Activated B cell treated with CpG ODN at 0.5 μM for 24 hours (primary cell): ENCODE data around the gene ACTL6B. TPM values are rescaled to one million over a fixed set of nuclear protein-coding genes. Genes with fewer than 3 reads are reported as not detected.

Experiments used
- ATAC-seq: fragments of 200-7000 bp; cut with Tn5 transposase; one replicate; pipeline ENCODE4 v1.10.0; 2021; ENCODE audit warnings: low read depth, mild to moderate bottlenecking, moderate library complexity
- CTCF ChIA-PET: fragments of 350-600 bp; sonication (Branson Sonifier 250); formaldehyde crosslinking; loops from one replicate; lab custom pipeline; 2021; ENCODE audit warnings: antibody characterized with exemption; lab: Charles Lee
- POLR2A ChIA-PET: fragments of 350-600 bp; sonication (Branson Sonifier 250); formaldehyde crosslinking; loops from one replicate; lab custom pipeline; 2021; ENCODE audit warnings: antibody characterized with exemption; lab: Charles Lee
- DNase-seq: peaks from one replicate; pipeline ENCODE4 v3.0.0; 2022
- H3K27ac Mint-ChIP-seq: one replicate; pipeline ENCODE4 v1.8.0; 2020; ENCODE audit warnings: mixed read lengths
- H3K27me3 Mint-ChIP-seq: one replicate; pipeline ENCODE4 v1.8.0; 2021; ENCODE audit warnings: mixed read lengths
- H3K36me3 Mint-ChIP-seq: one replicate; pipeline ENCODE4 v1.8.0; 2021; ENCODE audit warnings: low read depth, mixed read lengths
- H3K4me1 Mint-ChIP-seq: one replicate; pipeline ENCODE4 v1.8.0; 2021; ENCODE audit warnings: mixed read lengths
- H3K4me3 Mint-ChIP-seq: one replicate; pipeline ENCODE4 v1.8.0; 2020; ENCODE audit warnings: mild to moderate bottlenecking, mixed read lengths
- H3K9me3 Mint-ChIP-seq: one replicate; pipeline ENCODE4 v1.8.0; 2020; ENCODE audit warnings: mixed read lengths
- intact Hi-C: fragments of 100-400 bp; cut with micrococcal nuclease; formaldehyde crosslinking; loops from one replicate; pipeline ENCODE4 v1.15.1; 2024
- total RNA-seq: library from RNA; stranded (reverse); gene quantifications from 2 replicates; pipeline ENCODE4 v1.2.3, GENCODE V29; 2022
- TF ChIP-seq, protein P1 (sequence below): fragments of 200-600 bp; IDR thresholded peaks from one replicate; pipeline ENCODE4 v1.8.0; 2022; ENCODE audit warnings: antibody characterized with exemption, mild to moderate bottlenecking

Gene ACTL6B
- total RNA-seq, 1 donor from 2014 or later: not detected

DNA sequence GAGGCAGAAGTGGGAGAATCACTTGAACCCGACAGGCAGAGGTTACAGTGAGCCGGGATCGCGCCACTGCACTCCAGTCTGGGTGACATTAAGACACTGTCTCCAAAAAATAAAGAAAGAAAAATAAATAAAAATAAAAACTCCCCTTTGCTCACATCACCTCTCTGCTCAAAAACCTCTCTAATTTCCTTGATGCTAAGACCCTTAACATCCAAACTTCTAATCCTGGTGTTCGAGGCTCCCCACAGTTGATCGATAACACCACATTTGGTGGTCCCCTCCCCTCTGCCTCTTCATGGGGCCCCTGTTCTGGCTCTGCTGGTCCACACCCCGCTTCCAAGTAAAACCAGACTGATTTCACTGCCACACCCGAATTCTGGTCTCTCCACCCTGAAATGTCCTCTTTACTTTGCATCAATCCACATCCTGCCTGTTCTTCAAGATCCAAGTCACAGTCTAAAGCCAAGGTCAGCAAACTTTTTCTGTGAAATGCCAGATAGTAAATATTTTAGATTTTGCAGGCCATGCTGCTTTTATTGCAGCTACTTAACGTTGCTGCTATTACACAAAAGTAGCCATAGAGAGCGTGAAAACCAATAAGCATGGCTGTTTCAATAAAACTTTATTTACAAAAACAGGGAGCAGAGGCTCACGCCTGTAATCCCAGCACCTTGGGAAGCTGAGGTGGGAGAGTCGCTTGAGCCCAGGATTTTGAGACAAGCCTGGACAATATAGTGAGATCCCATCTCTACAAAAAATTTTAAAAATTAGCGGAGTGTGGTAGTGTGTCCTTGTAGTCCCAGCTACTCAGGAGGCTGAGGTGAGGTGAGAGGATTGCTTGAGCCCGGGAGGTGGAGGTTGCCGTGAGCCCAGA, 32.1 kb downstream of the ACTL6B start:
- peaks cover 10% of the 10 kb centered on the region for H3K4me1 Mint-ChIP-seq
- DNase-seq (no peak), ATAC-seq (no peak)
- H3K27ac Mint-ChIP-seq: no peak overlapping the region
- TF ChIP-seq, protein P1, sequence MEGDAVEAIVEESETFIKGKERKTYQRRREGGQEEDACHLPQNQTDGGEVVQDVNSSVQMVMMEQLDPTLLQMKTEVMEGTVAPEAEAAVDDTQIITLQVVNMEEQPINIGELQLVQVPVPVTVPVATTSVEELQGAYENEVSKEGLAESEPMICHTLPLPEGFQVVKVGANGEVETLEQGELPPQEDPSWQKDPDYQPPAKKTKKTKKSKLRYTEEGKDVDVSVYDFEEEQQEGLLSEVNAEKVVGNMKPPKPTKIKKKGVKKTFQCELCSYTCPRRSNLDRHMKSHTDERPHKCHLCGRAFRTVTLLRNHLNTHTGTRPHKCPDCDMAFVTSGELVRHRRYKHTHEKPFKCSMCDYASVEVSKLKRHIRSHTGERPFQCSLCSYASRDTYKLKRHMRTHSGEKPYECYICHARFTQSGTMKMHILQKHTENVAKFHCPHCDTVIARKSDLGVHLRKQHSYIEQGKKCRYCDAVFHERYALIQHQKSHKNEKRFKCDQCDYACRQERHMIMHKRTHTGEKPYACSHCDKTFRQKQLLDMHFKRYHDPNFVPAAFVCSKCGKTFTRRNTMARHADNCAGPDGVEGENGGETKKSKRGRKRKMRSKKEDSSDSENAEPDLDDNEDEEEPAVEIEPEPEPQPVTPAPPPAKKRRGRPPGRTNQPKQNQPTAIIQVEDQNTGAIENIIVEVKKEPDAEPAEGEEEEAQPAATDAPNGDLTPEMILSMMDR: no peak
- ChIA-PET POLR2A (interaction anchor here (1.3 kb wide), 1 partner anchor 8 kb away, joined by 7 read pairs; no protein-coding TSS in a partner anchor), CTCF (no interaction called here)
- H3K4me3 Mint-ChIP-seq: no peak overlapping the region
- intact Hi-C loops: no loop called here
- no peaks in the 10 kb centered on the region for H3K9me3 Mint-ChIP-seq
- H3K36me3 Mint-ChIP-seq: no peaks in the 10 kb centered on the region
- no peaks in the 10 kb centered on the region for H3K27me3 Mint-ChIP-seq

DNA sequence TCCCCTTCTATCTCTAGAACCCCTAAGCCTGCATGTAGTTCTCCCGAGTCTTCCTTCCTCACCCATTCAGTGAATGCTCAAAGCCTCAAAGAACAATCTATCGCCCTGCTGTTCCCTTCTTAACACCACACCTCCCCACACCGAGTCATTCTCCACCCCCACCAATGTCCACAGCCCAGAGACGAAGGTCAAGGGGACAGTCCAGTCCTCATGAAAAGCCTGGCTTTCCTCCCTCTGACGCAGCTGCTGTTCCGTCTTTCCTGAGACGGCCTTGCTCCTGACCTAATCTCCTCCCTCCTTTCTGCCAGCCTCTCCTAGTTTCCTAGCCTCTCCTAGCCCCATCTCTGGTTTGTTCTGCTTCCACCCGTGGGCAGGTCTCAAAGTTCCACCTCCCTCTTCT, 34.7 kb downstream of the ACTL6B start:
- TF ChIP-seq, protein P1: no peak
- Mint-ChIP-seq H3K36me3 (no peaks in the 10 kb centered on the region), H3K27me3 (no peaks in the 10 kb centered on the region), H3K4me1 (peaks cover 9% of the 10 kb centered on the region), H3K4me3 (no peak overlapping the region), H3K9me3 (no peaks in the 10 kb centered on the region), H3K27ac (no peak overlapping the region)
- ATAC-seq (no peak), DNase-seq (no peak)
- POLR2A ChIA-PET: interaction anchor here (0.5 kb wide), 1 partner anchor 253 kb away, joined by 3 read pairs; the partner anchor contains the start of gene SRRT
- CTCF ChIA-PET: no interaction called here
- intact Hi-C loops: no loop called here

DNA sequence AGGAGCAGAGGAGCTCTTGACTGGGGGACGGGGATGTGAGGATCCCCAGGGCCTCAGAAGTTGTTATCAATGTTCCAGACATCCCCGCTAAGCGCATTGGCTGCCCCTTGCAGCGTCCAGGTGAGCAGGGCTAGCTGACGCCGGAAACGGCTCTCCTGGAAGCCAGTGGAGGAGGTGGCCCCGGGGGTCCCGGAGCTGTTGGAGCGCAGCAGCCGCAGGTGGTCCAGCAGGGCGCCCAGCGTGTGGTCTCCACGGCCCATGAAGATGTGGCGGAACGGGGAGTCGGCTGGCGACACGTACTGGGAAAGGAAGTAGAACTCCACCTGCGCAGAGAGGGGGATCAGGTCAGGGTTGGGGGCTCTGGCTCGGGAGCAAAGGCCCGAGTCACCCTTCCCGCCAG, 35.4 kb downstream of the ACTL6B start:
- H3K4me3 Mint-ChIP-seq: no peak overlapping the region
- TF ChIP-seq, protein P1: no peak
- POLR2A ChIA-PET: no interaction called here
- ATAC-seq (no peak), DNase-seq (no peak)
- intact Hi-C loops: no loop called here
- H3K27ac Mint-ChIP-seq: no peak overlapping the region
- H3K27me3 Mint-ChIP-seq: no peaks in the 10 kb centered on the region
- H3K4me1 Mint-ChIP-seq: peaks cover 2% of the 10 kb centered on the region
- H3K36me3 Mint-ChIP-seq: no peaks in the 10 kb centered on the region
- CTCF ChIA-PET: no interaction called here
- no peaks in the 10 kb centered on the region for H3K9me3 Mint-ChIP-seq

DNA sequence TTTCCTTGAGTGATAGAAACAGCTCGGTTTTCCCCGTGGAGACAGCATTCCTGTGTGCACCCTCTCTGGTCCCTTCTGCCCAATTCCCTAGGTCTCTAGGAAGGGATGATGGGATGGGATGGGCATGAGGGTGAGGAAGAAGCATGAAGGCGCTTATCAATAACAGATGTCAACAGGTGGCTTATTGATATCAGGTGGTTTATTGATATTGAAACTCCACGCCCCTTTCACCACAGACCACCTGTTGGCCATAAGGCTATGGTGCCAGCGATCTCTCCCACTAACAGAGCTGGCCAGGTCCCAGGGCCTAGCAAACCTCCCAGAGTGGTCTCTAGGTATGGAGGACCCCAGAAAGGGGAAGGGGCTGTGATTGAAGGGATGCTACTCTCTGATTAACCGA, 36.0 kb downstream of the ACTL6B start:
- Mint-ChIP-seq H3K4me1 (no peaks in the 10 kb centered on the region), H3K4me3 (no peak overlapping the region), H3K27ac (no peak overlapping the region), H3K27me3 (no peaks in the 10 kb centered on the region), H3K9me3 (no peaks in the 10 kb centered on the region), H3K36me3 (no peaks in the 10 kb centered on the region)
- POLR2A ChIA-PET: no interaction called here
- intact Hi-C loops: no loop called here
- no peak for DNase-seq
- ATAC-seq: no peak
- CTCF ChIA-PET: no interaction called here
- TF ChIP-seq, protein P1: no peak

DNA sequence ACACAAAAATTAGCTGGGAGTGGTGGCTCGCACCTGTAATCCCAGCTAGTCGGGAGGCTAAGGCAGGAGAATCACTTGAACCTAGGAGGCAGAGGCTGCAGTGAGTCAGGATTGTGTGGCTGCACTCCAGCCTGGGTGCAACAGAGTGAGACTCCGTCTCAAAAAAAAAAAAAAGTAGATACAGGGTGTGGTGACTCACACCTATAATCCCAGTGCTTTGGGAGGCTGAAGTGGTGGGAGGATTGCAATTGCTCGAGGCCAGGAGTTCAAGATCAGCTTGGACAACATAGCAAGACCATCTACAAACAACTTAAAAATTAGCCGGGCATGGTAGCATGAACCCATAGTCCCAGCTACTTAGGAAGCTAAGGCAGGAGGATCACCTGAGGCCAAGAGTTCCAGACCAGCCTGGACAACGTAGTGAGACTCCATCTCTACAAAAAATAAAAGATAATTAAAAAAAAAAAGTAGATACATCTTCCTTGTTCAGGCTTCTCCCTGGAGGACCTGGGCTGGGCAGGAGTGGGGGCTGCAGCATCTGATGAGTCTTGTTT, 41.9 kb downstream of the ACTL6B start:
- Mint-ChIP-seq H3K27ac (no peak overlapping the region), H3K4me3 (no peak overlapping the region), H3K4me1 (peaks cover 19% of the 10 kb centered on the region), H3K36me3 (peaks cover 5% of the 10 kb centered on the region), H3K9me3 (no peaks in the 10 kb centered on the region), H3K27me3 (no peaks in the 10 kb centered on the region)
- intact Hi-C loops: loop anchor here (5.0 kb wide), 2 partner anchors 93 to 443 kb away; partner anchors contain the start of gene POP7
- no peak for ATAC-seq
- TF ChIP-seq, protein P1: no peak
- CTCF ChIA-PET: interaction anchor here (1.0 to 1.4 kb wide), 2 partner anchors 18 to 77 kb away, joined by 4 to 5 read pairs; no protein-coding TSS in a partner anchor
- DNase-seq: no peak
- POLR2A ChIA-PET: interaction anchor here (1.2 to 5.7 kb wide), 2 partner anchors 29 to 178 kb away, joined by 3 to 114 read pairs; partner anchors contain the start of genes FBXO24, LRCH4 and PPP1R35
